CD4-positive, alpha-beta T cell treated with Interleukin-4 for 4 hours (primary cell): Measurements from ENCODE around the gene CHI3L2.

Experiments
- DNase-seq: peaks from one replicate; pipeline ENCODE4 v3.0.0-alpha.2; 2020

CHI3L2 gene

GRCh38 chr1:111221633-111222291, 5.8 kb upstream of the CHI3L2 start:
- peak; percentile 67 for DNase-seq

GRCh38 chr1:111222308-111223125, 5.0 kb upstream of the CHI3L2 start:
- DNase-seq: peak; percentile 76

- no peak for DNase-seq
Measured at GRCh38 chr1:111223126-111223685, 4.3 kb upstream of the CHI3L2 start.

- DNase-seq: no peak
Measured at GRCh38 chr1:111225091-111225490, 2.4 kb upstream of the CHI3L2 start.

- peak; percentile 54 for DNase-seq
Measured at GRCh38 chr1:111225717-111226400, 1.7 kb upstream of the CHI3L2 start.

GRCh38 chr1:111227851-111228747, 586 bp downstream of the CHI3L2 start:
- DNase-seq: no peak

GRCh38 chr1:111228748-111229126, 1.2 kb downstream of the CHI3L2 start:
- no peak for DNase-seq

GRCh38 chr1:111232134-111232533, 4.6 kb downstream of the CHI3L2 start:
- DNase-seq: no peak

- no peak for DNase-seq
Measured at GRCh38 chr1:111234258-111234657, 6.7 kb downstream of the CHI3L2 start.

- DNase-seq: no peak
Measured at GRCh38 chr1:111234866-111235265, 7.4 kb downstream of the CHI3L2 start.

- DNase-seq: no peak
Measured at GRCh38 chr1:111236379-111236778, 8.9 kb downstream of the CHI3L2 start.

- DNase-seq: no peak
Measured at GRCh38 chr1:111236806-111237205, 9.3 kb downstream of the CHI3L2 start.

GRCh38 chr1:111238056-111238795, 10.7 kb downstream of the CHI3L2 start:
- no peak for DNase-seq

GRCh38 chr1:111241797-111242196, 14.3 kb downstream of the CHI3L2 start:
- no peak for DNase-seq

- no peak for DNase-seq
Measured at GRCh38 chr1:111242805-111243523, 15.5 kb downstream of the CHI3L2 start.

- no peak for DNase-seq
Measured at GRCh38 chr1:111247125-111247838, 19.8 kb downstream of the CHI3L2 start.

- DNase-seq: no peak
Measured at GRCh38 chr1:111249960-111250359, 22.4 kb downstream of the CHI3L2 start.

GRCh38 chr1:111251570-111251969, 24.1 kb downstream of the CHI3L2 start:
- no peak for DNase-seq

GRCh38 chr1:111252786-111253185, 25.3 kb downstream of the CHI3L2 start:
- no peak for DNase-seq

GRCh38 chr1:111253876-111254275, 26.4 kb downstream of the CHI3L2 start:
- no peak for DNase-seq
